Stimulated activated CD4-positive, alpha-beta T cell treated with anti-CD3 and anti-CD28 coated beads, Interleukin-12 subunit alpha, Interleukin-12 subunit beta, amount 100 ng/mL, for 4 hours (primary cell): ENCODE measurements around the gene SYT5.
"Not testable (repeated sequence)": the region's sequence is repeated elsewhere in the genome, so short reads cannot be mapped to it uniquely, and the experiment has no call there.

Experiments used
- DNase-seq: peaks from one replicate; pipeline ENCODE4 v3.0.0-alpha.2; 2020

Gene SYT5

GRCh38 chr19:55206664-55207500 lies 26.8 kb upstream of the SYT5 start:
- DNase-seq, result peak; percentile 34

GRCh38 chr19:55202199-55202598 lies 22.1 kb upstream of the SYT5 start:
- not testable (repeated sequence) for DNase-seq

- DNase-seq, result no peak
Observed at GRCh38 chr19:55199620-55200204, 19.6 kb upstream of the SYT5 start.

- no peak for DNase-seq
Observed at GRCh38 chr19:55198651-55199050, 18.6 kb upstream of the SYT5 start.

DNA sequence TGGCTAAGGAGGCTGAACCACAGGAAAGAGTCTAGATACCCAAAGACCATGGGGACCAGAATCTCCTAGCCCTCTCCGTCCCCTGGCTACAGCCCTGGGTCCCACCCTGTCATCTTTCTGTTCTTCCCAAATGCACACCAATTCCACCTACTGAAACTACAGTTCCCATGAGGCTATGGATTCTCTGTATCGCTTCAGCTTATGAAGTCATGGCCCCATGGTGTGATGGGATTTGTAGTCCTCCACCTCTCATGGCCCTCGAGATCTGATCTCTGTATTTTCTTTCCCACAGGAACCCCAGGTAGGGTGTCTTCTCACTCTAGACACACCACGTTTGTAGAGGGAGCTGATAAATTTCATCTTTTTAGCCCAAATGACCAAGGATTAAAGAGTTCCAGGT lies 17.4 kb upstream of the SYT5 start:
- no peak for DNase-seq

DNA sequence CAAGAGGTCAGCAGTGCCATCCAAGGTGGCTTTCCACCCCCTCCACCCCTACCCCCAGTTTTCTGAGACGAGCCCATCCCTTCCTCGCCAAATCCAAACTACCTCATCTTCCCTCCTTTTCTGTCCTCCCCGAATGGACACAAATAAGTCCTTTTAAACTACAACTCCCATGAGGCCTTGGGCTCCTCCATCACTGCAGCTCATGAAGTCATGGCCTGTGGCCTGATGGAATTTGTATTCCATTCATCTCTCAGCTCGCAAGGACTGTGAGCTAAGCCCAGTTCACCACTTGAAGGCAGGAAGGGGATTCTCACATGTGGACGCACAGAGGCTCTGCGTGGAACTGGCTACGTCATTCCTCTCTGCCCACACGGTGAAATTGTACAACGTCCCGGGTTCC lies 16.7 kb upstream of the SYT5 start:
- DNase-seq, result no peak

GRCh38 chr19:55193481-55193880 lies 13.4 kb upstream of the SYT5 start:
- DNase-seq, result no peak

DNA sequence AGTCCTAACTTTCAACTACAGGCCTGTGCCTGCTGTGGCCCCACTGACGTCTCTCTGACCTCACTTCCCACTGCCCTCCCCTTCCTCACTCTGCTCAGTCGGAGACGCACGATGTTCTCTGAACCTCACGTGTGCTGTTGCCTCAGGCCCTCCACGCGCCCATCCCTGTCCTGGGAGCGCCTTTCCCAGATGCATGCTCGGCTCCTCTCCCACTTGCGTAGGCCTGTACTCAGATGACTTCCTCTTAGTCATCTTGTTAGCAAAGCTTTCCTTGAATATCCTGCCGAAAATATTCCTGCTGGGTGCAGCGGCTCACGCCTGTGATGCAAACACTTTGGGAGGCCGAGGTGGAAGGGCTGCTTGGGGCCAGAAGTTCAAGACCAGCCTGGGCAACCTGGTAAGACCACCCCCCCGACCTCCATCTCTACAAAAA lies 9.3 kb upstream of the SYT5 start:
- DNase-seq, result no peak

GRCh38 chr19:55188625-55189024 lies 8.5 kb upstream of the SYT5 start:
- no peak for DNase-seq

- DNase-seq, result no peak
Observed at GRCh38 chr19:55186080-55186479, 6.0 kb upstream of the SYT5 start.

DNA sequence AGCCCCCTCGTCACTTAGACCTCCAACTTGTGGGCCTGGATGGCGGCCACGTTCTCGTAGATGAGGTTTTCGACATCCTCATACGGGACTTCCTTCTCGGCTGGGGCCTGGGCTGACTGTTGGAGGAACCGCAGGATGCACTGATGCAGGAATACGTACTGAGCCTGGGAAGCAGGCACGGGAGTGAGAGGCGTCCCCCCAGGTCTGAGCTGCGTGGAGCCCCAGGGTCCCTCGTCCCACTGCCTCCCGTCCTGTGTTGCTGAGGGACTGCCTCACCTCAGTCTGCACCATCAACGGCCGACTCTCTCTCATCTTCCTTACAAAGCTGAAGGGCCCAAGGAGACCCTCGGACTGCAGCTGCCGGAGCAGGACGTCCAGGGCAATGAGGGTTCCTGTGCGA lies 1.7 kb upstream of the SYT5 start:
- DNase-seq, result no peak

GRCh38 chr19:55178781-55179599 lies 1.1 kb downstream of the SYT5 start:
- DNase-seq, result peak; percentile 80

- DNase-seq, result no peak
Observed at GRCh38 chr19:55176076-55176475, 4.0 kb downstream of the SYT5 start.

GRCh38 chr19:55175117-55175867 lies 4.8 kb downstream of the SYT5 start:
- no peak for DNase-seq

DNA sequence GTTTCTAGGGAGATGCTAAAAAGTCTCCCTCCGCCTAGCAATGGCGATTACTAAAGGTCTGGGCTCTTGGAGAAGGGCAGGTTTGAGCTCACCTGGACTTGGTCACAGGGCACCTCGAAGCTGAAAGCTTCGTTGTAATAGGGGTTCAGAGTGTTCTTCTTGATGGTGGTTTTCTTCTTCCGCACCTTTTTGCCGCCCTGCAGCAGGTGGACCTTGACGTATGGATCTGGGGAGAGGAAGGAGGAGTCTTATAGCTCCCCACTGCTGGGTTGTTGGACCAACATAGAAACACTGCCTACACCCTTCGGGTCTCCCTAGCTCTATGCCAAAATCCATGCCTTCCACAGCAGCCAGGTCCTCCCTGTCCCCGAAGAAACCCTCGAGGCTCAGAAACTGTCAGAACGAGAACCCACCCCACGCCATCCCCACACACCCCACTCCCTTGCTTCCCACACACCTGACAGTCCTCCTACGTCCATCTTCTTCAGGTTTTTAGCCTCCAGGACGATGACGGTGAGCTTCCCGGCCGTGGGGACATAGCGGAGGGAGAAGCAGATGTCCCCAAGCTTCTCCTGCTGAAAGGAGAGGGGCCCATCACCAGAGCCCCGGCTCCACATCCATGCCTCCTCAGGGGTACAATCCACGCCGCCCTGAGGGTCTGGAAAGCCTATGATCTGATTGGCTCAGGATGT lies 5.5 kb downstream of the SYT5 start:
- DNase-seq, result no peak

DNA sequence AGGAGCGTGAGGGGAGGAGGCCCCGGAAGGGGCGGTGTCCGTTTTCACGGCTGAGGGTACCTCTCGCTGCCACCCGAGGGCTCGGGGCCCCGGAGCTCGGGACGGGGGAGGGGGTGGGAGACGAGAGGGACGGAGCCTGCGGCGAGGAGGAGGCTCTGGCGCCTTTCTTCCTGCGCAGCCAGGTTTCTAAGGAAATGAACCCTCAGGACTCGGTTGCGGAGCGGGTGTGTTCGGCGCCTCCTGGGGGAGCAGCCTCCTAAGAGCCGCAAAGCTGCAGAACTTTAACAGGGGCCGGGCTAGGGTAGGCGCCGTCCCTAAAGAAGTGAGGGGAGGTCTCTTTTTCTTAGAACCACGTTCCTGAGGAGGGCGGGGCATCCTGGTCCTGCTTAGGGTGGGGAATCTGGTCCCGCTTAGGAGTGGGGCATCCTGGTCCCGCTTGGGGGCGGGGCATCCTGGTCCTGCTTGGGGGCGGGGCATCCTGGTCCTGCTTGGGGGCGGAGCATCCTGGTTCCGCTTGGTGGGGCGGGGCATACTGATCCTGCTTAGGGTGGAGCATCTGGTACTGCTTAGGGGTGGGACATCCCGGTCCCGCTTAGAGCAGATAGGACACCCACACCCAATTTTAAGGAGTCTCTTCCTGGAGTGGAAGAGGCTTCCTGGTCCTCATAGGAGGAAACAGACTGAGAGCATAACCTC lies 6.2 kb downstream of the SYT5 start:
- DNase-seq, result peak; percentile 30

DNA sequence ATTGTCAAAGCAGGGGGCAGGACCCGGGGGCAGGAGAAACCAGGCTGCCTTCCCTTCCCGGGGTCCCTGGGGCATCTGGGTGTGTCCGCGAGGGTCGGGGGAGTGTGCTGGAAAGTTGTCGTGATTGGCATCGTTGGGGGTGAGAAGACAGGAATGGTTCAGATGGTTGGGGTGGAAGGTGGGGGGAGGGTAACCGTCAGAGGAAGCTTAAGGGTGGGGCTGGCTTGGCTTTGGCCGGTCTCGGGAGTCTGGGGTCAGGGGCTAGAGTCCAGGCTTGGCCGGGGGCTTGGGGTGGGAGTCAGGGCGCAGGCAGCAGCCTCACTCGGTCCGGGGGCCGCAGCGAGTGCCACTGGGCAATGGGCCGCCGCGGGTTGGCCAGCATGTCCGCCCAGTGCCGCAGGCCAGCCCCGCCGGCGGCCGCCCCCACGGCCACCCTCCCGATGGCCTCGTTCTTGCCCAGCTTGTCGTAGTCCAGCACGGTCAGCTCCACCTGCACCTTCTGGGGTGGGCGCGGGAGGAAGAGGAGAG lies 6.8 kb downstream of the SYT5 start:
- DNase-seq, result no peak

DNA sequence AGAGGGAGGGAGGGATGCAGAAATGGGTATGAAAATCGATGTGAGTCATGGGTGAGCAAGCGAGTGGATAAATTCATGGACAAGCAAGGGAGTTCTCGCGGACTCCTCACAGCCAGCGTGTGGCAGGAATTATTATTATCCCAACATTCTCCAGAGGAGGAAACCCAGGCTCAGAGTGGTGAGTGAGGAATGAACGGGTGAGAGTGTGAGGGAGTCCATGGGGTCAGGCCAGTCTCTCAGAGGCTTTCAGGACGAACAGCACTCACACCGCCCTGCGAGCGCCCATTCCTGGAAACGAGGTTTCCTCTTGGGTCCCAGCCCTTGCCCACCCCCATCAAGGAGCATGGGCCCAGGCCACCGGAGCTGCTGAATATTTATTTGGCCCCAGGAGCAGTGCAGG lies 7.3 kb downstream of the SYT5 start:
- no peak for DNase-seq

DNA sequence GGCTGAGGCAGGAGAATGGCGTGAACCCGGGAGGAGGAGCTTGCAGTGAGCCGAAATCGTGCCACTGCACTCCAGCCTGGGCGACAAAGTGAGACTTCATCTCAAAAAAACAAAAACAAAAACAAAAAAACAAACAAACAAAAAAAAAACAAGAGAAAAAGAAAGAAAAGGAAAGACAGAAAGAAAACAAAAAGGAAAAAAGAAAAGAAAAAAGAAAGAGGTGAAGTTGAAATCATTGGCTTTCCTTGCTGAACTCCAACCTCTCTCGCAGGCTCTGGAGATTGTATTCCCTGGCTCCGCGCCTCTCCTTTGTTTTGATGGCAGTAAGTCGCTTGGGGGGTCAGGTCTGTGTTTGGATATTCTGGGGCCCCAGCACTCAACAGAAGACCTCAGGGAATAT lies 7.8 kb downstream of the SYT5 start:
- DNase-seq, result not testable (repeated sequence)

- DNase-seq, result no peak
Observed at GRCh38 chr19:55171440-55171839, 8.6 kb downstream of the SYT5 start.

GRCh38 chr19:55169136-55169535 lies 11.0 kb downstream of the SYT5 start:
- no peak for DNase-seq
